ENCODE measurements around the gene LRRC58. TPM values are rescaled to one million over a fixed set of nuclear protein-coding genes. Genes with fewer than 3 reads are reported as not detected.

The LRRC58 gene
- total RNA-seq, 1 donor from 2014 or later = 25.0 TPM

DNA sequence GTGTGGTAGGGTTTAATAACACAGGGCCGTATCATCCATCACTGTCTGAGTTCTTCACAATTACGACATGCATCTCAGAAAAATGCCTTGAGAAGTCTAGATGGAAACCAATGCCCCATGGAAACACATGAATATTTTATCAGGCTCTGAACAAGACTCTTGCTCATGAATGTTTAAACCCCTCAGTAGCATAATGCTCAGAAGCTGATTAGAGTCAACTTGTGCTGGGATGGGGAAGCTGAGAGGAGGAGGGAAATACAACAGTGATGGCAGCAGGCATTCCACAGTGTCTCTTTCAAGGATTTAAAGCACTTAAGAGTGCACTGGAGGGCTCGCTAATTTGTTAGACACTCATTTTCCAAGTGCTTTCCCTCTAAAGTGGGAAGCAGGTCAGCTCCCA, 67.9 kb downstream of the LRRC58 start:
- intact Hi-C loops (cut with DNase I) = no loop called here
- TF ChIP-seq POLR2AphosphoS5 (IDR thresholded peaks at IDR 0.05; ENCODE audit: insufficient read depth in 1 of 2, low read depth in 1 of 2) = no peak
- no peak for TF ChIP-seq POLR2A (IDR thresholded peaks at IDR 0.05)
- Histone ChIP-seq H3K27ac (no peak overlapping the region), H3K27me3 (no peaks in the 10 kb centered on the region), H3K4me3 (no peak overlapping the region), H3K36me3 (no peaks in the 10 kb centered on the region), H3K4me1 (peaks cover 4% of the 10 kb centered on the region), H3K9me3 (no peaks in the 10 kb centered on the region)
- DNase-seq (ENCODE audit: extremely low spot score in 2 of 2) = no peak

DNA sequence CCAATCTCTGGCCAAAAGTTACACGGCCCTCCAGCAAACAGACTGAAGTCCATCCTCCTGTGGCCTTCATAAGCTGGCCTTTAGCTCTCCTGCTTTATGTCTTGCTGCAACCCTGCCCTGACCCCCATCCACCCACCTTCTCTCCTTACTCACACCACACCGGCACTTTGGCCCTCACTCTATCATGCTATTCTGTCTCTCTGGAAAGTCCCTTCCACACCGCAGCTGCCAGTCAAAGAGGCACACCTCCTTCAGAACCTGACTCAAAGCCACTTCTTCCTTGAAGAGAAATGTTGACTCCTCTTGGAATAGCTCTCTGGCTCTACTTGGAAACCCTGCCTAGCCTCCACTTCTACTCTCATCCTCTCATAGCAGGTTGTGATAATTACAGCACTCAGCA, 68.6 kb downstream of the LRRC58 start:
- intact Hi-C loops (cut with DNase I) = no loop called here
- TF ChIP-seq, protein P1, sequence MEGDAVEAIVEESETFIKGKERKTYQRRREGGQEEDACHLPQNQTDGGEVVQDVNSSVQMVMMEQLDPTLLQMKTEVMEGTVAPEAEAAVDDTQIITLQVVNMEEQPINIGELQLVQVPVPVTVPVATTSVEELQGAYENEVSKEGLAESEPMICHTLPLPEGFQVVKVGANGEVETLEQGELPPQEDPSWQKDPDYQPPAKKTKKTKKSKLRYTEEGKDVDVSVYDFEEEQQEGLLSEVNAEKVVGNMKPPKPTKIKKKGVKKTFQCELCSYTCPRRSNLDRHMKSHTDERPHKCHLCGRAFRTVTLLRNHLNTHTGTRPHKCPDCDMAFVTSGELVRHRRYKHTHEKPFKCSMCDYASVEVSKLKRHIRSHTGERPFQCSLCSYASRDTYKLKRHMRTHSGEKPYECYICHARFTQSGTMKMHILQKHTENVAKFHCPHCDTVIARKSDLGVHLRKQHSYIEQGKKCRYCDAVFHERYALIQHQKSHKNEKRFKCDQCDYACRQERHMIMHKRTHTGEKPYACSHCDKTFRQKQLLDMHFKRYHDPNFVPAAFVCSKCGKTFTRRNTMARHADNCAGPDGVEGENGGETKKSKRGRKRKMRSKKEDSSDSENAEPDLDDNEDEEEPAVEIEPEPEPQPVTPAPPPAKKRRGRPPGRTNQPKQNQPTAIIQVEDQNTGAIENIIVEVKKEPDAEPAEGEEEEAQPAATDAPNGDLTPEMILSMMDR (IDR thresholded peaks at IDR 0.05) = no peak
- TF ChIP-seq POLR2AphosphoS5 (IDR thresholded peaks at IDR 0.05; ENCODE audit: insufficient read depth in 1 of 2, low read depth in 1 of 2) (no peak), POLR2A (IDR thresholded peaks at IDR 0.05) (no peak)
- H3K36me3 ChIP-seq = no peaks in the 10 kb centered on the region

DNA sequence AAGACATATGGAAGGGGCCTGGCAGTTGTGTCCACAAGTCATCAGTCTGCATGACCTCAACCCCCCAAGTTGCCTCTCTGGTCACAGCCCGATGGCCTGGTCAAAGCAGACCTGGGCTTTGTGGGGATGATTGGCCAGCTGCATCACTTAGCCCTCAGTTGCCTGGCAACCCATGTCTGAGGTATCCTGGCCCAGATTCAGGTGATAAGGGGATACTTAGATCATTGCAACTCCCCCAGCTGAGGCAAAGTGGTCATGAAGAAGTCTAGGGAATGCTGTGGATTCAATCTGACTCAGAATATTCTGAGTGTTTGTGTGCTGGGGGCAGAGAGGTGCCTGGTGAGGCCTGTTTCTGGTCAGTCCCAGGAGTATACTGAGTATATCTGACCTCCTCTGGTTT, 69.1 kb downstream of the LRRC58 start:
- intact Hi-C loops (cut with DNase I) = no loop called here
- H3K9me3 ChIP-seq = no peaks in the 10 kb centered on the region
- no peak overlapping the region for H3K27ac ChIP-seq
- TF ChIP-seq POLR2AphosphoS5 (IDR thresholded peaks at IDR 0.05; ENCODE audit: insufficient read depth in 1 of 2, low read depth in 1 of 2) (no peak), POLR2A (IDR thresholded peaks at IDR 0.05) (no peak)
- TF ChIP-seq, protein P1 (IDR thresholded peaks at IDR 0.05) = no peak
- no peaks in the 10 kb centered on the region for H3K27me3 ChIP-seq
- DNase-seq (ENCODE audit: extremely low spot score in 2 of 2) = no peak
- H3K4me1 ChIP-seq = no peaks in the 10 kb centered on the region
- no peaks in the 10 kb centered on the region for H3K36me3 ChIP-seq
- no peak overlapping the region for H3K4me3 ChIP-seq

More for the DNA sequence above, 68.6 kb downstream of the LRRC58 start:
- H3K9me3 ChIP-seq = no peaks in the 10 kb centered on the region
- peaks cover 4% of the 10 kb centered on the region for H3K4me1 ChIP-seq
- no peak overlapping the region for H3K4me3 ChIP-seq
- no peaks in the 10 kb centered on the region for H3K27me3 ChIP-seq
- H3K27ac ChIP-seq = no peak overlapping the region
- no peak for DNase-seq (ENCODE audit: extremely low spot score in 2 of 2)

DNA sequence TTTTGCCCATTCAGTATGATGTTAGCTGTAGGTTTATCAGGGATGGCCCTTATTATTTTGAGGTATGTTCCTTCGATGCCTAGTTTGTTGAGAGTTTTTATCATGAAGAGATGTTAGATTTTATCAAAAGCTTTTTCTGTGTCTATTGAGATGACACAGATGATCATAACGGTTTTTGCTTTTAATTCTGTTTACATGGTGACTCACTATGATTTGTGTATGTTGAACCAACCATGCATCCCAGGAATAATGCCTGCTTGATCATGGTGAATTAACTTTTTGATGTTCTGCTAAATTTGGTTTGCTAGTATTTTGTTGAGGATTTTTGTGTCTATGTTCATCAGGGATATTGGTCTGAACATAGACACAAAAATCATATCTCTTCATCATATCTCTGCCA, 72.4 kb downstream of the LRRC58 start:
- H3K4me3 ChIP-seq = no peak overlapping the region
- no peaks in the 10 kb centered on the region for H3K27me3 ChIP-seq
- H3K9me3 ChIP-seq = no peaks in the 10 kb centered on the region
- no peak for DNase-seq (ENCODE audit: extremely low spot score in 2 of 2)
- H3K27ac ChIP-seq = no peak overlapping the region
- no peaks in the 10 kb centered on the region for H3K4me1 ChIP-seq
- TF ChIP-seq, protein P1 (IDR thresholded peaks at IDR 0.05) = no peak
- TF ChIP-seq POLR2AphosphoS5 (IDR thresholded peaks at IDR 0.05; ENCODE audit: insufficient read depth in 1 of 2, low read depth in 1 of 2) (no peak), POLR2A (IDR thresholded peaks at IDR 0.05) (no peak)
- H3K36me3 ChIP-seq = no peaks in the 10 kb centered on the region
- intact Hi-C loops (cut with DNase I) = no loop called here

DNA sequence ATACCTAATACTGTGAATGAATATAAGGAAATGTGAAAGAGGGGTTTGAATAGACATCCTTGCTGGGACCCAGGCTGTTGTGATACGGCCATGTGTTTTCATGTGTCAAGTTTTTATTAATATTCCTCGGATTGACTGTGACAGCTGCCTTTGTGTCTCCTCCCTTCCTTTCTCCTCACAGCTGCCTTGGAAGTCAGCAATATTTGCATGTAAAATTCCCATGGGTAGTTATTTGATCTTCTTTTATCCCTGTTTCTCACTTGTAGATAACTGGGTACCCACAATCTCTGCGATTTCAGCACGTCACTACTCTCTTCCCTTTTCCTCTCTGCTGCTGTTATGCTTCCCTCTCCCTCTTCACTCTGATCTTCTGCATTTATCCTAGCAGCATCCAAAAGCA, 73.5 kb downstream of the LRRC58 start:
- Histone ChIP-seq H3K27ac (no peak overlapping the region), H3K4me1 (no peaks in the 10 kb centered on the region), H3K4me3 (no peak overlapping the region), H3K27me3 (no peaks in the 10 kb centered on the region), H3K36me3 (no peaks in the 10 kb centered on the region), H3K9me3 (no peaks in the 10 kb centered on the region)
- intact Hi-C loops (cut with DNase I) = no loop called here
- no peak for DNase-seq (ENCODE audit: extremely low spot score in 2 of 2)
- TF ChIP-seq, protein P1 (IDR thresholded peaks at IDR 0.05) = no peak
- TF ChIP-seq POLR2AphosphoS5 (IDR thresholded peaks at IDR 0.05; ENCODE audit: insufficient read depth in 1 of 2, low read depth in 1 of 2) (no peak), POLR2A (IDR thresholded peaks at IDR 0.05) (no peak)
